Activated B cell treated with CpG ODN at 0.5 μM for 24 hours (primary cell): ENCODE results near the gene ATOX1. TPM values are rescaled to one million over a fixed set of nuclear protein-coding genes. Genes with fewer than 3 reads are reported as not detected.
"Not testable (repeated sequence)": the region's sequence is repeated elsewhere in the genome, so short reads cannot be mapped to it uniquely, and the experiment has no call there.

Experiments
- ATAC-seq: fragments of 200-7000 bp; cut with Tn5 transposase; one replicate; pipeline ENCODE4 v1.10.0; 2021; ENCODE audit warnings: low read depth, mild to moderate bottlenecking, moderate library complexity
- CTCF ChIA-PET: fragments of 350-600 bp; sonication (Branson Sonifier 250); formaldehyde crosslinking; loops from one replicate; lab custom pipeline; 2021; ENCODE audit warnings: antibody characterized with exemption; lab: Charles Lee
- POLR2A ChIA-PET: fragments of 350-600 bp; sonication (Branson Sonifier 250); formaldehyde crosslinking; loops from one replicate; lab custom pipeline; 2021; ENCODE audit warnings: antibody characterized with exemption; lab: Charles Lee
- DNase-seq: peaks from one replicate; pipeline ENCODE4 v3.0.0; 2022
- H3K27ac Mint-ChIP-seq: one replicate; pipeline ENCODE4 v1.8.0; 2020; ENCODE audit warnings: mixed read lengths
- H3K27me3 Mint-ChIP-seq: one replicate; pipeline ENCODE4 v1.8.0; 2021; ENCODE audit warnings: mixed read lengths
- H3K36me3 Mint-ChIP-seq: one replicate; pipeline ENCODE4 v1.8.0; 2021; ENCODE audit warnings: low read depth, mixed read lengths
- H3K4me1 Mint-ChIP-seq: one replicate; pipeline ENCODE4 v1.8.0; 2021; ENCODE audit warnings: mixed read lengths
- H3K4me3 Mint-ChIP-seq: one replicate; pipeline ENCODE4 v1.8.0; 2020; ENCODE audit warnings: mild to moderate bottlenecking, mixed read lengths
- H3K9me3 Mint-ChIP-seq: one replicate; pipeline ENCODE4 v1.8.0; 2020; ENCODE audit warnings: mixed read lengths
- CTCF ChIP-seq: fragments of 200-600 bp; IDR thresholded peaks from one replicate; pipeline ENCODE4 v1.8.0; 2022; ENCODE audit warnings: antibody characterized with exemption, mild to moderate bottlenecking
- intact Hi-C: fragments of 100-400 bp; cut with micrococcal nuclease; formaldehyde crosslinking; loops from one replicate; pipeline ENCODE4 v1.15.1; 2024
- total RNA-seq: library from RNA; stranded (reverse); gene quantifications from 2 replicates; pipeline ENCODE4 v1.2.3, GENCODE V29; 2022

The ATOX1 gene
- total RNA-seq, 1 donor from 2014 or later, result 66.6 TPM

GRCh38 chr5:151784141-151784540 is 25.7 kb upstream of the ATOX1 start:
- ATAC-seq, result no peak
- no peaks in the 10 kb centered on the region for H3K27me3 Mint-ChIP-seq
- H3K27ac Mint-ChIP-seq, result no peak overlapping the region
- POLR2A ChIA-PET, result interaction anchor here (3.2 kb wide), 1 partner anchor 13 kb away, joined by 14 read pairs; the partner anchor contains the start of gene G3BP1
- no peak for DNase-seq
- H3K4me3 Mint-ChIP-seq, result no peak overlapping the region
- peaks cover 46% of the 10 kb centered on the region for H3K36me3 Mint-ChIP-seq
- H3K4me1 Mint-ChIP-seq, result peaks cover 59% of the 10 kb centered on the region
- CTCF ChIA-PET, result interaction anchor here (0.6 kb wide), 1 partner anchor 35 kb away, joined by 5 read pairs; no protein-coding TSS in a partner anchor
- intact Hi-C loops, result no loop called here
- no peaks in the 10 kb centered on the region for H3K9me3 Mint-ChIP-seq
- no peak for TF ChIP-seq CTCF

GRCh38 chr5:151783664-151784063 is 25.2 kb upstream of the ATOX1 start:
- ATAC-seq, H3K9me3 Mint-ChIP-seq, H3K27ac Mint-ChIP-seq, DNase-seq, H3K27me3 Mint-ChIP-seq, H3K4me3 Mint-ChIP-seq, intact Hi-C loops: not testable (repeated sequence)
- ChIA-PET CTCF (interaction anchor here (0.6 to 2.1 kb wide), 2 partner anchors 34 to 125 kb away, joined by 5 read pairs; no protein-coding TSS in a partner anchor), POLR2A (interaction anchor here (3.2 kb wide), 1 partner anchor 12 kb away, joined by 14 read pairs; the partner anchor contains the start of gene G3BP1)
- H3K36me3 Mint-ChIP-seq, result peaks cover 46% of the 10 kb centered on the region
- H3K4me1 Mint-ChIP-seq, result peaks cover 64% of the 10 kb centered on the region

- intact Hi-C loops, result no loop called here
- Mint-ChIP-seq H3K4me1 (peaks cover 82% of the 10 kb centered on the region), H3K4me3 (peak overlapping the region; percentile 24), H3K9me3 (no peaks in the 10 kb centered on the region), H3K36me3 (peaks cover 48% of the 10 kb centered on the region), H3K27me3 (no peaks in the 10 kb centered on the region), H3K27ac (peak overlapping the region; percentile 12)
- DNase-seq (no peak), ATAC-seq (no peak)
- CTCF ChIA-PET, result no interaction called here
- no peak for TF ChIP-seq CTCF
- POLR2A ChIA-PET, result interaction anchor here (1.6 kb wide), 1 partner anchor 10 kb away, joined by 6 read pairs; the partner anchor contains the start of gene G3BP1
Observed at GRCh38 chr5:151781201-151781600, 22.8 kb upstream of the ATOX1 start.

- ChIA-PET POLR2A (no interaction called here), CTCF (no interaction called here)
- no peak for DNase-seq
- no peak for ATAC-seq
- H3K9me3 Mint-ChIP-seq, result no peaks in the 10 kb centered on the region
- H3K36me3 Mint-ChIP-seq, result peaks cover 48% of the 10 kb centered on the region
- H3K27me3 Mint-ChIP-seq, result no peaks in the 10 kb centered on the region
- intact Hi-C loops, result no loop called here
- H3K27ac Mint-ChIP-seq, result no peak overlapping the region
- H3K4me1 Mint-ChIP-seq, result peaks cover 86% of the 10 kb centered on the region
- TF ChIP-seq CTCF, result no peak
- no peak overlapping the region for H3K4me3 Mint-ChIP-seq
Observed at GRCh38 chr5:151780348-151780747, 21.9 kb upstream of the ATOX1 start.

GRCh38 chr5:151779531-151780125 is 21.2 kb upstream of the ATOX1 start:
- Mint-ChIP-seq H3K4me3 (peak overlapping the region; percentile 5), H3K9me3 (no peaks in the 10 kb centered on the region), H3K4me1 (peaks cover 87% of the 10 kb centered on the region), H3K36me3 (peaks cover 48% of the 10 kb centered on the region), H3K27ac (peak overlapping the region; percentile 3), H3K27me3 (no peaks in the 10 kb centered on the region)
- ChIA-PET CTCF (no interaction called here), POLR2A (no interaction called here)
- DNase-seq, result no peak
- ATAC-seq, result peak; percentile 40
- intact Hi-C loops, result loop anchor here (10.0 kb wide), 1 partner anchor 695 kb away; the partner anchor contains the start of gene TNIP1
- TF ChIP-seq CTCF, result no peak
